ENCODE measurements around the gene KNSTRN.

DNA sequence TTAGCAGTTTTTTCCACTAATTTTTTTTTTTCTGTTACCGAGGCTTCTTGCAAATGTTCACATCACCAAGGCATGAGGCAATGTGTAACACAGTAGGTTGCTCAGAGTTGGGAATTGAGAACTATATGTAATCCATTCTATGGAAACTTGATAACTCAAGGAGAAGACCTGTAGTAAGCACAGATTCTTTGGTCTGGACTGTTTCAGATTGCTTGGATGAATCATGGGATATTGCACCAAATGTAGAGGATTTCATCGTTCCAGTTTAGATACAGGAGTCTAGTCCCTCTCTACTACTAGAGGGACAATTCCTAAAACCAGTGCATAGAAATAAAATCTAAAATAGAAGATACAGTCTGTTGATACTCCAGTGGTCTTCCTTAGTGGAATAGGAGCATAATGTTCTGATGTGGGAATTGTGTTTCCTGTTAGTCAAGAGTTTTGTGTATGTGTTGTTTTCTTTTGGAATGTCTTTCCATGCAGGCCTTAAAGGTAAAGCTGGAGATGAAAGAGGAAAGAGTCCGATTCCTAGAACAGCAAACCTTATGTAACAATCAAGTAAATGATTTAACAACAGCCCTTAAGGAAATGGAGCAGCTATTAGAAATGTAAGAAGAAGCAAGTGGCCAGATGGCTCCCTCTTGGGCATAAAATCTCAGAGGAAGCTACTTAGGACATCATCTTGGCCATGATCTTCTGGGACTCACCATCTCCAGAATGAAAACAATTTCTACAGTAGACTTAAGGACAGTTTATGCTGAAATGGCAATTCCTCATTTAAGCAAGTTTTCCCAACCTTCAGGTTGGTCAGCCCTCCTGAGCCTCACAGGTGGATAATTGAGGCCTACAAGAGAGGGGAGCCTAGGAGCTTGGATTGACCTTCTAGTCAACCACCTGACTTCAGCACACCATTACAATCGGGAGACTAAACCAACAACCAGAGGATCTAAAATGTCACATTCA lies 10.7 kb downstream of the KNSTRN start:
- TF ChIP-seq CTCF (conservative IDR thresholded peaks at IDR 0.05) (no peak), ZFX (IDR thresholded peaks at IDR 0.05) (no peak)
